ENCODE data around the gene FAM107B.

FAM107B gene

GRCh38 chr10:14776546-14776945 is 1.8 kb upstream of the FAM107B start:
- no peak for DNase-seq

- DNase-seq: no peak
Measured at GRCh38 chr10:14775656-14776055, 959 bp upstream of the FAM107B start.

- DNase-seq: no peak
Measured at GRCh38 chr10:14774214-14774580, 500 bp downstream of the FAM107B start.

GRCh38 chr10:14773551-14774213 is 1.0 kb downstream of the FAM107B start:
- DNase-seq: no peak

- DNase-seq: no peak
Measured at GRCh38 chr10:14772399-14772798, 2.3 kb downstream of the FAM107B start.

- DNase-seq: no peak
Measured at GRCh38 chr10:14770927-14771326, 3.8 kb downstream of the FAM107B start.

GRCh38 chr10:14761372-14761771 is 13.3 kb downstream of the FAM107B start:
- DNase-seq: no peak

DNA sequence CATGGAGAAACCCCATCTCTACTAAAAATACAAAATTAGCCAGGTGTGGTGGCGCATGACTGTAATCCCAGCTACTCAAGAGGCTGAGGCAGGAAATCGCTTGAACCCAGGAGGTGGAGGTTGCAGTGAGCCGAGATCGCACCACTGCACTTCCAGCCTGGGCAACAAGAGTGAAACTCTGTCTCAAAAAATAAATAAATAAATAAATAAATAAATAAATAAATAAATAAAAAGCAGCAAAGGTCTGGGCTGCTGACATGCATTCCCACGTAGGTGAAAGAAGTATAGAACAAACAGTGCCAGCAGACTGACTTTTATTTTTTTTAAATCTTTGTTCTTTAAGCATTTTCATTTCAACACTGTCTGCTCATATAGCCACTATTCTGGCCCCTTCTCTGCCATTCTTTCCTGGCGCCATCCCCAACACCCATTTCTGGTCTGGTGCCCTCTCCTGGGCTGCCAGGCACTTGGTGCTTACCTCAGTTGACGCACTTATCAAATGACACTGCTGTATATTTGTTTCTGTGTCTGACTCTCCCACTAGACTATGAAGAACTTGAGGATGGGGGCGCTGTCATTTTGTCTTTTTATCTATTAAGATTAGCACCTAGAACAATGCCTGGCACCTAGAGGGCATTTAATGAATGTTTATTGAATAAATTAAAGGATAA is 15.6 kb downstream of the FAM107B start:
- peak; percentile 8 for DNase-seq

DNA sequence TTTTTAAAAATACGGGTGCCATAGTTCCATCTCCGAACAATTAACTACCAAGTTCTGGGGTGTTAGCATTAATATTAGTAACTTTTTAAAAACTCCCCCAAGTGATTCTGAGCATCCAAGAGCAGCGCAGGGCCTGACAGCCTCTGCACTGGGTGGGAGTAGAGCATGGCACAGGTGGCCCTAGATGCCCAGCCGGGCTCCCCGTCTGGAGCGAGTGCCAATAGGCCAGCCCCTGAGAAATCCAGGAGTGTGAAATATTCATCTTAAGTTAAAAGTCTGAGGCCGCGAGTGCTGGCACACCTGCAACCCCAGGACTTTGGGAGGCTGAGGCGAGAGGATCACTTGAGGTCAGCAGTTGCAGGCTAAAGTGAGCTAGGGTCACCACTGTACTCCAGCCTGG is 16.2 kb downstream of the FAM107B start:
- DNase-seq: no peak

- no peak for DNase-seq
Measured at GRCh38 chr10:14757986-14758385, 16.7 kb downstream of the FAM107B start.

DNA sequence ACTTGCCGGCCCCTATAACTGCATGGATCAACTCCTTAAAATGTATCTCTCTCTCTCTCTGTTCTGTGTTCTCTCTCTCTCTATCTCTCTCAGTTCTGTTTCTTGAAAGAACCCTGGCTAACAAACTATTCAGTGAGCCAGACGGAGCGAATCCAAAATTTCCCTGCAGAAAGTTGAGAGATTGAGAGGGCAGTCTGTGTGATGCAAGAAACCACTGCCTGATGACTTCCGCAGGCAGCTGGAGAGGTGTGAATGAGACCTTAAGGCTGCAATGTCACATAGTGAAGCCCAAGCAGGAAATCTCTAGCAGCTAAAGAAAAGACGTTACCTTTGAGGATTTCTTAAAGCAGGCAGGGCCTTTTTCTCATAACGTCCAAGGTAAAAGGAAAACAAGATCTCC is 17.3 kb downstream of the FAM107B start:
- DNase-seq: no peak

- DNase-seq: no peak
Measured at GRCh38 chr10:14753441-14753840, 21.3 kb downstream of the FAM107B start.

- no peak for DNase-seq
Measured at GRCh38 chr10:14751921-14752320, 22.8 kb downstream of the FAM107B start.

- DNase-seq: no peak
Measured at GRCh38 chr10:14751014-14751896, 23.4 kb downstream of the FAM107B start.

- no peak for DNase-seq
Measured at GRCh38 chr10:14749070-14749809, 25.5 kb downstream of the FAM107B start.

DNA sequence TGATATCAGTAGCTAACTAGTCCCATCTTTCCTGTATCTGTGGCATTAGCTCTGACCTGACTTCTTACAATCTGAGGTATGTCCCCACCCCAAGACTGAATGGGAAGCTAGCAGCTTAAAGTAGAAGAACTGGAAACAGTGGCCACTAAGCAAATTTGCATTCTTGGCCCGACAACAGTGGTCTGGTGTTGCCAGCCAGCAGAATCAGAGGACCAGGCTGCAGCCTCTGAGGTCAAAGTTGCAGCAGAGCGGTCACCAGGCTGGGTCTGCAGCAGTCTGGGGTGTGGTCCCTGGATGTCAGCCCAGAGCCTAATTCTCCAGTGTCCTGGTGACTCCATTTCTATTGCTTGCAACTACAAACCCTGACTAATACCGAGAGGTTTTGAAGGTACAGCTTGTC is 26.3 kb downstream of the FAM107B start:
- DNase-seq: no peak

DNA sequence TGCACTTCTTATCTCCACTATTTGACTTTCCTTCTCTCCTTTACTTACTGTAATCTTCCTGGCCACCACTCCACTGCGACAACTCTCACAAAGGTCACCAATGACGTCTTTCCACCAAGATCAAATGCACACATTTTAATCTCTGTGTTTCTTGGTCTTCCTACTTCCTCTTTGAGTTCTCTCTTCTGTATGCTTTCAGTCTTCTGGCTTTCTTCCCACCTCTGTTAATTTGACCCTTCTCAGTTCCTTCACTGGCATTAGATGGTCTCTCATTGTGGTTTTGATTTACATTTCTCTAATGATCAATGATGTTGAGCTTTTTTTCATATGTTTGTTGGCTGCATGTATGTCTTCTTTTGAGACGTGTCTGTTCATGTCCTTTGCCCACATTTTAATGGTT is 31.9 kb downstream of the FAM107B start:
- DNase-seq: no peak

DNA sequence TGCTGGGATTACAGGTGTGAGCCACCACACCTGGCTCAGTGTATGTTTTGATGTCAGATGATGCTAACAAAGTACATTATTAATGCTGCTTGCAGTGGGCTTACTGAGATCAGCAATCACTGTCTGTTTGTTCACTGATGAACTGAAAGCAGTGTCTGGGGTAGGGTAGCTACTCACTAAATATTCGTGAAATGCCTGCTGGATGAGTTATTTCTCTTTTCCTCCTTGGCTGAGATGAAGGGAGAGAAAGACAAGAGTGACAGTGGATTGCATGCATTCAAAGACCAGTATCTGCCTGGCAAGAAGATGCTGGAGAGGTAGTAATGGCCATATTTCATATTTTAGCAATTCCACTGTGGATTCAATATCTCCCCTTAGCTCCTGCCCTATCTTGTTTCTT is 32.3 kb downstream of the FAM107B start:
- no peak for DNase-seq

GRCh38 chr10:14740684-14741247 is 33.9 kb downstream of the FAM107B start:
- no peak for DNase-seq

GRCh38 chr10:14737808-14738545 is 36.7 kb downstream of the FAM107B start:
- DNase-seq: no peak

GRCh38 chr10:14736600-14737081 is 38.1 kb downstream of the FAM107B start:
- no peak for DNase-seq

DNA sequence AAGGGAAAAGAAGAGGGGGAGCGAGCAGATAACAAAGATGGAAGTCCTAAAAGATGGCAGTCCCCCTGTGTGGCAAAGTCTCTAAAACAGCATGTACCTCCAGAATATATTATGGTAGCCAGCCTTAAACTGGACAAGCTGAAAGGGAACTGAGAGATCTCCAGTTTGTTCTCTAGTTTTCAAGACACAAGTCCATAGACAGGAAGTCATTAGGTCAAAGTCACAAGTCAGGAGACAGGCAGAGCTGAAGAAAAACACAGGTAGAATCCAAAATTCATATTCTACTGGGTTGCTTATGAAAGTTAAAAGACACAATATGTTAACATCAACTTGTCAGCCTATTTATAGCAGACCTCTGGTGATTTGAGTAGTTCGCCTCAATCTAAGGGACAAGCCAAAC is 38.7 kb downstream of the FAM107B start:
- DNase-seq: no peak

All from stimulated activated CD4-positive, alpha-beta T cell treated with anti-CD3 and anti-CD28 coated beads, Interleukin-12 subunit alpha, Interleukin-12 subunit beta, amount 100 ng/mL, for 4 hours (primary cell).